Measurements from ENCODE around the gene RNF215. TPM values are rescaled to one million over a fixed set of nuclear protein-coding genes. Genes with fewer than 3 reads are reported as not detected.
A peak's percentile ranks its signal among the peaks of the same experiment; 100 is the strongest.

The RNF215 gene
- total and polyA plus RNA-seq, 2 of the 13 experiments (the other 11 are each of a cell fraction or from before 2014, with no cell fraction given), result 5.3 to 6.1 TPM

DNA sequence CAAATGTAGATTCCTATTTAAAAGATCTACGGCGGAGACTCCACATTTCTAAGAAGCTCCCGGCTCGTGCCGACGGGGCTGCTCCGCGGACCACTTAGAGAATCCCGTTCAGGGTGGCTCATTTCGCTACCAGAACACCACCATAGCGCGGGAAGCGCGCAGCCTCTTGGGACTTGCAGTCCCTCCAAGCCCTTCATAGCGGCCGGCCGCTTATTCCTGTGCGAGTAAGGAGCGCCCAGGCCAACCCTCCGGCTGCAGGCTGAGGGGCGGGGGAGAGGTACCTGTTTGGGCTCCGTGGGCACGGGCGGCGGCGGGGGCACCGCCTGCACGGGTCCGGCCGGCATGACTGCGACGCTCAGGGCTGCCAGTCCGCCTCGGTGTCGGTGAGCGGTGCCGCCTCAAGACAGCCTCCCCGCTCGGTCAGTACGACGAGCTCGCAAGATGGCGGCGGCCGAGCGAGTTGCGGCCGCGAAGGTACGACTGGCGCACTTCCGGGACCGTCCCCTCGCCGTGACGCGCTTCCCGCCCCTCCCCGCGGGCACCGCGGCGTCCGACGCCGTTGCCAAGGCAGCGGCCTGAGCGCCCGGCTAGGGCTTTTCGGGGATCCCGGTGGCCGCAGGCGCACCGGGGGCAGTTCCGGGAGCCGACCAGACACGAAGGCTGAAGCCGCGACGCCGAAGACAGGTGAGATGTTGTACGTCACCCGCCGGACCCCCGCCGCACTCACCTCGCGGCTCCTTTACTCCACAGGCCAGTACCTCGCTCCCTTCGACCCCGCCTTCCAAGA lies 30.6 kb downstream of the RNF215 start, which contains the start of the genes CCDC157 and SF3A1 (continued):
- TF ChIP-seq, protein P1, sequence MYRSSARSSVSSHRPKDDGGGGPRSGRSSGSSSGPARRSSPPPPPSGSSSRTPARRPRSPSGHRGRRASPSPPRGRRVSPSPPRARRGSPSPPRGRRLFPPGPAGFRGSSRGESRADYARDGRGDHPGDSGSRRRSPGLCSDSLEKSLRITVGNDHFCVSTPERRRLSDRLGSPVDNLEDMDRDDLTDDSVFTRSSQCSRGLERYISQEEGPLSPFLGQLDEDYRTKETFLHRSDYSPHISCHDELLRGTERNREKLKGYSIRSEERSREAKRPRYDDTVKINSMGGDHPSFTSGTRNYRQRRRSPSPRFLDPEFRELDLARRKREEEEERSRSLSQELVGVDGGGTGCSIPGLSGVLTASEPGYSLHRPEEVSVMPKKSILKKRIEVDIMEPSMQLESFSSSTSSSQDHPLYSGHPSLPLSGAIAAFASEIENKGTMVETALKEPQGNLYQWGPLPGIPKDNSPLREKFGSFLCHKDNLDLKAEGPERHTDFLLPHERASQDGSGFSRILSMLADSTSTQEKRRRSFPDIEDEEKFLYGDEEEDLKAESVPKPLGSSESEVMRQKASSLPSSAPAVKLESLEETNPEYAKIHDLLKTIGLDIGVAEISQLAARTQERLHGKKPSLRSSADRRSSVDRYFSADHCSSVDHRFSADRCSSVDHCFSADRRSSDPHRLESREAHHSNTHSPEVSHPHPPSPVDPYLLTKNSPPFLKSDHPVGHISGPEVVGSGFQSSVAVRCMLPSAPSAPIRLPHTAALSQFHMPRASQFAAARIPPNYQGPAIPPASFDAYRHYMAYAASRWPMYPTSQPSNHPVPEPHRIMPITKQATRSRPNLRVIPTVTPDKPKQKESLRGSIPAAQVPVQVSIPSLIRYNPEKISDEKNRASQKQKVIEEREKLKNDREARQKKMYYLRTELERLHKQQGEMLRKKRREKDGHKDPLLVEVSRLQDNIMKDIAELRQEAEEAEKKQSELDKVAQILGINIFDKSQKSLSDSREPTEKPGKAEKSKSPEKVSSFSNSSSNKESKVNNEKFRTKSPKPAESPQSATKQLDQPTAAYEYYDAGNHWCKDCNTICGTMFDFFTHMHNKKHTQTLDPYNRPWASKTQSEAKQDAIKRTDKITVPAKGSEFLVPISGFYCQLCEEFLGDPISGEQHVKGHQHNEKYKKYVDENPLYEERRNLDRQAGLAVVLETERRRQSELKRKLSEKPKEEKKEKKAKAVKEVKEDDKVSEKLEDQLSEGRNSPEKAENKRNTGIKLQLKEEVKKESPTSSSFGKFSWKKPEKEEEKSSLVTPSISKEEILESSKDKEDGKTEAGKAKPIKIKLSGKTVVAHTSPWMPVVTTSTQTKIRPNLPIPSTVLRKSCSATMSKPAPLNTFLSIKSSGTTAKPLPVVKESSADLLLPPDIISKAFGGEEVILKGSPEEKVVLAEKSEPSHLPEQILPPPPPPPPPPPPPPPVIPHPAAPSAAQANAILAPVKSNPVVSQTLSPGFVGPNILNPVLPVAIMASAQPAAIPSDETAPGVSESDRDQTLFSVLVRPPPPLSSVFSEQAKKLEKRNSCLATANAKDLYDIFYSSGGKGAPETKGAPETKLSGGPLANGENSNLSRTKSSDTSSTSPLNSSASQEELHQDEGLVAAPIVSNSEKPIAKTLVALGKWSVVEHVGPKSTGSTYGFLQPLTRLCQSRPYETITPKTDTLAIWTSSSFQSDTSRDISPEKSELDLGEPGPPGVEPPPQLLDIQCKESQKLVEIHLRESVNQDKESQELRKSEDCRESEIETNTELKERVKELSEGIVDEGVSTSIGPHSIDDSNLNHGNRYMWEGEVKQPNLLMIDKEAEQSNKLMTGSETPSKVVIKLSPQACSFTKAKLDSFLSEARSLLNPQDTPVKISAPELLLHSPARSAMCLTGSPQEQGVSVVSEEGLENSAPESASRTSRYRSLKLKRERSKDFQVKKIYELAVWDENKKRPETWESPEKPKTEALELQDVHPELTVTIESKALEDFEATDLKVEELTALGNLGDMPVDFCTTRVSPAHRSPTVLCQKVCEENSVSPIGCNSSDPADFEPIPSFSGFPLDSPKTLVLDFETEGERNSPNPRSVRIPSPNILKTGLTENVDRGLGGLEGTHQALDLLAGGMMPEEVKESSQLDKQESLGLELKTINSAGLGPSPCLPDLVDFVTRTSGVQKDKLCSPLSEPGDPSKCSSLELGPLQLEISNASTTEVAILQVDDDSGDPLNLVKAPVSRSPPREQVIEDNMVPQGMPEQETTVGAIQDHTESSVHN (CRISPR knock-in tag; IDR thresholded peaks at IDR 0.05), result no peak
- TF ChIP-seq LRRFIP1 (CRISPR knock-in tag; conservative IDR thresholded peaks at IDR 0.05), result no peak
- TF ChIP-seq SNRNP70 (IDR thresholded peaks at IDR 0.05; ENCODE audit: low read depth, low read length), result no peak
- no peak for TF ChIP-seq CSRNP2 (CRISPR knock-in tag; conservative IDR thresholded peaks at IDR 0.05; ENCODE audit: low read depth)
- TF ChIP-seq ZBTB7A (CRISPR knock-in tag; IDR thresholded peaks at IDR 0.05), result no peak
- no peak for TF ChIP-seq SKIL (CRISPR knock-in tag; IDR thresholded peaks at IDR 0.05; ENCODE audit: borderline replicate concordance)
- TF ChIP-seq BCL6 (CRISPR knock-in tag; IDR thresholded peaks at IDR 0.05), result peak; percentile 19; the same call in 1 of the 2 replicates
- peak; percentile 69; the same call in 1 of the 2 replicates for TF ChIP-seq AKAP8 (CRISPR knock-in tag; IDR thresholded peaks at IDR 0.05)
- TF ChIP-seq FOXO4 (CRISPR knock-in tag; conservative IDR thresholded peaks at IDR 0.05), result no peak
- no peak; the same call in 1 of the 2 replicates for TF ChIP-seq NCOA1 (CRISPR knock-in tag; IDR thresholded peaks at IDR 0.05)
- no peak for TF ChIP-seq KDM3A (CRISPR knock-in tag; IDR thresholded peaks at IDR 0.05; ENCODE audit: low read depth)
- TF ChIP-seq ZNF615 (CRISPR knock-in tag; IDR thresholded peaks at IDR 0.05; ENCODE audit: borderline replicate concordance), result no peak
